ENCODE results near the gene MACROD2.
"Not testable (repeated sequence)": the region's sequence is repeated elsewhere in the genome, so short reads cannot be mapped to it uniquely, and the experiment has no call there.

MACROD2 gene

DNA sequence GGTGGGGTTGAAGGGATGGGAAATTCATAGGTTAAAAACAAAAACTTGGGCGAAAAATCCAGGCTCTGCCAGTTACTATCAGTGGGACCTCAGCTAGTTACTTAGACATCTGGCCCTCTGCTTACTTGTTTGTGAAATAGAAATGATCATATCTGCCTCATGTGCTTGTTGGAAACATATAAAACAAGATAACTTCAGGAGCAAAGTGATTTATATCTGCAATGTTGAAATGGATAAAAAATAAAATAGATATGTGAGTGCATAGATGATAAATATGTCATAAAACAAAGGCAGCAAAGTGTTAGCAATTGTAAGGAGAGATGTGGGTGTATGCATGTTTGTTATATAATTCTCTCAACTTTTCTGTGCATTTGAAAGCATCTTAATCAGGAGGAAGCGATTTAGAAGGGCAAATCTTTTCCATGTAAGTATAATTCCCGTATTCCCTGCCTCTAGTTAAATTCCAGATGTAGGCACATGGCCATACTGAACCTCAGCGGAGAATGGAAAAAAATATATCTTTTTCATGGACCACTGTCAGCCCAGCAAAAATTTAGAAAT lies 921.1 kb downstream of the MACROD2 start:
- DNase-seq (ENCODE audit: low spot score), result no peak

DNA sequence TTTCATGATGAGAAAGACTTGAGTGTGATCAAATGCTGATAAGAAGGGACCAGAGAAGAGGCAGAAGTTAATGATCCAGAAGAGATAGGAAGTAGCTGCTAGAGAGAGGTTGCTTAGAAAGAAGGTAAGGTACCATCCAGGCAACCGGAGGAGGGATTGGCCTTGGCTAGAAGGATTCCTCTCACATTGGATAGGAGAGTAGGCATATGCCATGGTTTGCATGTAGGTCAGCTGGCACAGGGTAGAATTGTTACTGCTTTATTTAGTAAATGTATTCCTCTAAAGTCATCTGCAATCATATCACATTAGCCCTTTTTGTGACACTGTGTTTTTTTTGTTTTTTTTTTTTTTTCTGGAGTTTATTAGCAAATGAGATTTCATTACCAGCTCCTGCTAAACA lies 923.0 kb downstream of the MACROD2 start:
- no peak for DNase-seq (ENCODE audit: low spot score)

DNA sequence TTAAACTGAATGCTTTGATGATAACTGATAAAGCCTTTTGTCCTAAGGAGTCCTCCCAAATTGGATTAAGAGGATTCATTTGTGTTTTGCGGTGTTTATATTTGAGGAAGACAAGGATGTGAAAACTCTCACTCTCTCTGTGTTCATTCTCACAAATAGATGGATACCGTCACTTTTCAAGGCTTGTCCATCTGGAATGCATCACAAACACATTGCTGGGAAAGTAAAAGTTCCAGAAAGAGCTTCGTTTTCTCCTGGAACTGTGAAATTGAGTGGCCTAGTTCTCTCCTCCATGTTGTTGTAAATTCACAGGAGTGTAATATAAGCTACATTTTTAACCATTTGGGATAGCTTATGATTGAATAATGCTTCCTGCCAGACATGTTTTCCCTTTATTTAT lies 923.7 kb downstream of the MACROD2 start:
- no peak for DNase-seq (ENCODE audit: low spot score)

DNA sequence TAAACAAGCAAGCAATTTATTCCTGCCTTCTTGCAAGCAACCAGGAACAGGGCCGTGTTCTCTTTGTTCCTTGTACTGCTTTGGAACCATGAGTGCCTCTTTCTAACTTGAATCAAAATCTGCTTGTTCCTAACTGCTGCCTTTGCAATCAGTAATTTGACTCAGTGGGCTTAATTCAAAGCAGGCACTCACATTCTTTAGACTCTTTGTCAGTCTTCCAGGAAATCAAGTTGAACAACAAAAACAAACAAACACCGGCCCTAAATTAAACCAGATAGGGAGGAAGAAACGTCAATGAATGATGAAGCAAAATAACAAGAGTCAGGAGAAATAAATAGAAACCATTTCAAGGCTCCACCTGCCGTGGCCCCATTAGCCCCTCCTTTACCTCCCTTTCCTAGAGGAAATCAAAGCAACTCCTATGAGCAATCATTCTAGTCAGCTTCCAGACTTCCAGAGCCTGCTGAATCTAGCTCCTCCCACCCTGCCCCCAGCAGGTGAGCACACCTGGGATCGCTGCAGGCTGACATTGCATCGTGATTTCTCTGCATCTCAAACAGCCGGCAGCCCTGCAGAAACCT lies 924.3 kb downstream of the MACROD2 start:
- peak; percentile 16 for DNase-seq (ENCODE audit: low spot score)

DNA sequence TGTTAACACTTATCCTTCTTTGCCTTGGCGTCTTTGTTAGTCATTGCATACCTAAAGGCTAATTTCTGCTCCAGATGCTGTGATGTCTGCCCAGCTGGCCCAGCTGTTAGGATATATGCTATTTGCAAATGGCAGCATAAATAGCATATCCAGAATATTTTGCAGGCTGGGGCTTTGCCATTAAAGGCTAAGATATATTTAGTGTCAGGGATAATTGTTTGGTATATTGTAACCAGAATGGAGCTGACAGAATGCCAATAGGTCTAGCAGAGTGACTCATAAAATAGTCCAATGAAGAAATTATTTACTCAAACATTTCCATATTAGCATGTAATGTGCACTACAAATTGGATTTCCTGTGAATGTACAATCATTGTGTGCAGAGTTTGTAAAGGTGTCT lies 926.2 kb downstream of the MACROD2 start:
- DNase-seq (ENCODE audit: low spot score), result no peak

DNA sequence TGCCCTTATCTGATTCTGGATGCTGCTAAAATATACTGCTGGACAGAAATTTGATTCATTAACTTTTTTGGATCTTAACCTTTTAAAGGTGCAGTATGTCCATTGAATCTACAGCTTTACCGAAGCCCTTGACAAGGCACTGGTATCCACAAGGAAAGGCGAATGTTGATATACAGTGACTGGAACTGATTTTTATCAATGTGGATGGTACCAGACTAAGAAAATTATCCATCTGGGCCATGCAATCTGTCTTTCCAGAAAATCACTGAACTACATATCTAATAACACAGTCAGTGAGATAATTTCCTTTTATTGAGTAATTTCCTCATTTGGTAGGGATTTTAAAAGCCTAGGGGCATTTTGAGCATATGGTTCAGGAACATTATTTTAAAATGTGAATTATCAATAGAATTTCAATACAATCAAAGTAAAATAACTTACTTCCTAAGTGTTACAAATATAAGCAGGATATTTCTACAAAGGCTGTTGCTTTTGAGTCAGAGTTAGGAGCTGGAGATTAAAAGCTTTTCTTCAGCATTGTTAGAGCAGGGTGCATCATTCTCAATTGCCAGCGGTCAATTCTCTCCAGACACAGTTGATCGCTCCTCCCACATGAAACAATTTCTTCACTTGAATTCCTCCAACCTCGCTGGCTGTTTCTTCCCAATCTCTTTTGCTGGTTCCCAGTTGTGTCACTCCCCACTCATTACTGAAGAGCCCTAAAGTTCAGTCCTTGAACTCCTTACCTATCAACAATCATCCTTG lies 927.4 kb downstream of the MACROD2 start:
- DNase-seq (ENCODE audit: low spot score), result no peak

DNA sequence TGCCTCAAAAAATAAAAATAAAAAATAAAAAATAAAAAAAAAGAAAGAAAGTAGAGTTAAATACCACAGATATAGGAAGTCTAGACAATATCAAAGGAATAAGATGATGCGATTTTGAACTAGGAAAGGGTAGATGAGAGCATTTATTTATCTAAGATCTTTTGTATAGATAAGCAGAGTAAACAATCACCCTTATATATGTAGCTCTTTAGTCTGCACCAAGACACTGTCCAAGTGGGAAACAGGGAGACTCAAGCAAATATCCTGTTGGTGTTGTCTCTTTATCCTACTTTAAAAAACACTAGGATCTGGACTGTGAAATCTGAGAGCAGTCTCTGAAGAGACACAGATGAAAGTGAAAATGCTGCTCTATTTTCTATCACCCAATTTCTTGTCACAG lies 929.1 kb downstream of the MACROD2 start:
- DNase-seq (ENCODE audit: low spot score), result no peak

DNA sequence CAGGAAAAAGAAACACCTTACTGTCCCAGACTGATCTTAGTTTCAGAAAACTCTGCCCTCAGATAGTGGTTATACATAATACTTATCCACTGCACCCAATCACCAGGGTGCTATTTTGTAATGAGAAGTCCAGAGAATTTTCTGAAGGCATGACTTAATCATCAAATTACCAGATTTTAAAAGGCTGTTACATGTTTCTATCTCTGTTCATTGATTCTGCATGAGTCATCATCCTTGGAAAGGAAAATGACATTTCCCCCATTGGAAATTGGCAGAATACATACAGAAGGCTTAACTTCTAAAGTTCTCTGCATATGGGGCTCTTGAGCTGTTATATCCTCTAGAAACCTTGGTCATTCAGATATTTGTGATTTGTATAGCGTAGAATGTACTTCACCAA lies 930.0 kb downstream of the MACROD2 start:
- peak; percentile 39 for DNase-seq (ENCODE audit: low spot score)

DNA sequence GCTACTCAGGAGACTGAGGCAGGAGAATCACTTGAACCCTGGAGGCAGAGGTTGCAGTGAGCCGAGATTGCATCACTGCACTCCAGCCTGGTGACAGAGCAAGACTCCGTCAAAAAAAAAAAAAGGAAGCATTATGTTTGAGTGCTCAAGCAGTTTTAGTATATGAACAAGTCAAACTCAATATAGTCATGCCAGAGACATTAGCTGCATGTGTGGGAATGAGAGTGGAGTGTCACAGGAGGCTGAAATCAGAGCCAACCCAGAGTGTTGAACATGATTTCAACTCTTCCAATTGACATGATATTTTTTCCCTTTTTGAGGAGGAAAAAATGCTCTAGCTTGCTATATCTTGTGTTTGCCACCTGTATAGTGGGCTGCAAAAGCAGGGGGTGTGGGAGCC lies 931.1 kb downstream of the MACROD2 start:
- not testable (repeated sequence) for DNase-seq (ENCODE audit: low spot score)

DNA sequence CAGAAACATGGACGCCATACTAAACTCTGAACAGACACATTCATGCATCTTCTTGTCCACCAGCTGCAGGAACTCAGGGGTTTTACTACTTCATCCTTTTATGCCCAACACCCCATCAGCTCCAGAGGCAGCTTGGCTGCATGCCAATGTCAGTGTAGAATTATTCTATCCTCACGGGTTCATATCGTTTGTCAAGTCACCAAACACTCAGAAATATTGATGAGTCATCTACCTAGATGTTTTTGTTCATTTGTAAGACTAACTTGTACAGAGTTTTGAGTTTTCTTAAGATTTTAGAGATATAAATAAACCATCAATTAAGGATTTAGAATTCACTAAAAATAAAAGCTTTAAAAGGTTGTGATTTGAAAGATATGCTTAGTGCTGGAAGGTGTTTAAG lies 932.8 kb downstream of the MACROD2 start:
- no peak for DNase-seq (ENCODE audit: low spot score)

DNA sequence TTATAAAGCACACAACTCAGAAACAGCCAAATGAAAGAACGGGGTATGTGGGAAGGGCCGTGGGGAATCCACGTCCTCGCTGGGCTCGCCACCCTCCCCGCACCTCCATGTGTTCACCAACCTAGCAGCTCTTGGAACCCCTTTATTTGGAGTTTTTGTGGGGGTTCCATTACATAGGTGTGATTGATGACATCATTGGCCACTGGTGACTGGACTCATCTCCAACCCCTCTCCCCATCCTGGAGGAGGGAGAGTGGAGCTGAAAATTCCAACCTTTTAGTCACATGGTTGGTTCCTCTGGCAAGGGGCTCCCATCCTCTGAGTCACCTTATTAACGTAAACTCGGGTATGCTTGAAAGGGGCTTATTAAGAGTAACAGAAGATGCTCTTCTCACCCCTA lies 934.1 kb downstream of the MACROD2 start:
- DNase-seq (ENCODE audit: low spot score), result no peak

DNA sequence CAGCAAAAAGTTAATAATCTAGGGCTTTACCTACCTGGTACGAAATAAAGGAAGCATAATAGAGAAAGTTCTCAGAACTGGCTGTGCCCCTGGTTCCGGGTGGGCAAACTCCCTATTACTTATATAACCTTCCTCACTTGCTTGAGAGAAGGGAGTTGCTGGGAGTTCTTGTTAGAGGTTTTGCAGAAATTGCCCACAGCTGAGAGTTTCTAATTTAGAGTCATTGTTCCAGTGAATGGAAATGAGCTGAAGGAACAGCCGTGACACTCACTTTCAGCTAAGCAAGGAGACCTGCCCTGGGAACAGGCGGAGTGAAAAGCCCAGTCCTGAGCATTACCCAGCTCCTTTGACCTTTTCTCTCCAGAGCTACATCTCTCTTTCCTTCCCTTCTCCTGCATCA lies 936.7 kb downstream of the MACROD2 start:
- no peak for DNase-seq (ENCODE audit: low spot score)

DNA sequence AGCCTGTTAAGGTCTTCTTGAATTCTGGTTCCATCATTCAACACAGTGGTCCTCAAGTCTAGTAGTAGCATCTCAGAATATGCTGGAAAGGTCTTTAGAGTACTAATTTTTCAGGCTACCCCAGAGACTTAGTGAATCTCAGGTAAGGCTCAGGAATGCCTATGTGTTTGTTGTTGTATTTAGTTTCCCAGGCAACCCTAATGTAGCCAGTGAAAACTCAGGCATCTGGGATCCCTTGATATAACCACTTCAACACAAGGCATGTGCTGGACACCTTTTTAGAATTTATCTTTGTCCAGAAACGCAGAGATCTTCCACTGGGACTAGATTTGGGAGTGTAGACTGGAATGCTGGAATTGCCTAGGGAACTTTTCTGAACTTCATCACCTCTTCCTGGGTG lies 940.0 kb downstream of the MACROD2 start:
- DNase-seq (ENCODE audit: low spot score), result no peak

DNA sequence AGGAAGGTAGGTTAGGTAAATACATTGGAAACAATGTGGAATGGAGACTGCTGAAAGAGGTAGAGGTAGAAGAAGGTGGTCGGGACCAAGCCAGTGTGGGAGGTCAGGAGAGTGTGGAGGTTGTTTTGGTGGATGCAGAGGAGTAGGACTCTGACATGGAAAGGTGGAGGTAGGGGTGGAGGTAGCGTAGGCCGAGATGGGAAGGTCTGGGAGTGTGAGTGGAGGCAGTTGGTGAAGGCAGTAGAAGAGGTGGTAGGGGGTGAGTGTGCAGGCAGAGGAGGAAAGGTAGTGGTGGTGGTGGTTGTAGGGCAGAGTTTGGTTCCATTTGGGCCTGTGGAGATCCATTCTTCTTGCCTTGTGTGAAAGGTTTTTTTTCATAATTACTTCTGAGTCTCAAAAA lies 941.7 kb downstream of the MACROD2 start:
- DNase-seq (ENCODE audit: low spot score), result no peak

DNA sequence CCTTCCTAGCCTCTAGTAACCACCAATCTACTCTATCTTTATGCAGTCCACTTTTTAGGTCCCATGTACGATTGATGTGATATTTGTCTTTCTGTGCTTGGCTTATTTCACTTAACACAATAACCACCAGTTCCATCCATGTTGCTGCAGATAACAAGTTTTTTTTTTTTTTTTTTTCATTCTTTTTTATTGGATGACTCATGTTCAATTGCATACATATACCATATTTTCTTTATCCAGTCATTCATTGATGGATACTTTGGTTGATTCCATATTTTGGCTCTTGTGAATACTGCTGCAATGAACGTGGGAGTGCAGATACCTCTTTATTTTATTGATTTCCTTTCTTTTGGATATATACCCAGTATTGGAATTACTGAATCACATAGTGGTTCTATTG lies 942.5 kb downstream of the MACROD2 start:
- DNase-seq (ENCODE audit: low spot score), result no peak

DNA sequence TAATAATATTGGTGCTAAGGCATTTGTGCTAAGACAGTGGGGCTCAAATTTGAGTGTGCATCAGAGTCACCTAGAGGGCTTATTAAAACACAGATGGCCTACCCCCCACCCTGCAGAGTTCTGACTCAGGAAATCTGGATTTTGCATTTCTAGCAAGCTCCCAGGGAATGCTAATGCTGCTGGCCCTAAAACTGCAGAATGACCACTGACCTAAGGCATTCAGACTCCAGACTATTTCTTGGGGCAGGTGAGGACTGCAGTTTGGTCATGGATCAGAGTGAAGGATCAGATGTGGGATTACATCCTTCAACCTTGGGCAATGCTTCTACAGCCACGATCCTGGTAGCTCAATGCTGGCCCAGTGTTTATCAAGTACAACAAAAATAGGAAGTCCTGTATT lies 952.2 kb downstream of the MACROD2 start:
- DNase-seq (ENCODE audit: low spot score), result no peak

DNA sequence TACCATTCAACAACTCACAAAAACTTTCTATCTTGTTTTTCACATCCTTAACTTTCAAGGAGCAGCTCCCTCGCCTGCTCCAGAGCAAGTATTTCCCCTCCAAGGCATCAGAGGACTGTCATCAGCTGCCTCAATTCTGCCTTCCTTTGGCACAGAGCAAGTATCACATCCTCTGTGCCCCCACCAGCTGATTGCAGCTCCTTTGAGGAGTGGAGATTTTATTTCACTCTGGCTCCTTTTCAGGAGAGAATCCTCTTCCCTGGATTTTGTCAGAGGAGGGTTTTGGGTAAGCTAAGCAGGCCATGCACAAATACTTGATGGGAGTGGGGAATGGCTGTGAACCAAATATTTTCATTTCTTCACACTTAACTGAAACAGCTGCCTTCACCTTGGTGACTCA lies 952.6 kb downstream of the MACROD2 start:
- DNase-seq (ENCODE audit: low spot score), result no peak

DNA sequence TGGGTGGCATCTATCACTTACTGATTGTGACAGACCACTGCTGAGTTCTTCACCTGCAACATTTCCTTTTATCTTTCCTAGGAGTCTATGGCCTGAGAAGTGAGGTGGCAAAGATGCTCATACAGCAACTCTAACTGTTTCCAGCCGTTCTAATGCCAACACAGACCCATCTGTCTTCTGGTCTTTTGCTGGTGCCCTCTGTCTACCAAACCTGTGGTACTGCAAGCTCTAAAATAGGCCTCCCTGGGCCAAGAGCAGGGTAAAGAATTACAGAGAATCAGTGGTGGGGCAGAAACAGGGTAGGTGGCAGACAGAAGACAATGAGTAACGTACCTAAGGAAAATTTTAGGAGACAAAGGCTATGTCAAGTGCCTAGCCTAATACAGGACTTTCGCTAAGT lies 953.1 kb downstream of the MACROD2 start:
- no peak for DNase-seq (ENCODE audit: low spot score)

DNA sequence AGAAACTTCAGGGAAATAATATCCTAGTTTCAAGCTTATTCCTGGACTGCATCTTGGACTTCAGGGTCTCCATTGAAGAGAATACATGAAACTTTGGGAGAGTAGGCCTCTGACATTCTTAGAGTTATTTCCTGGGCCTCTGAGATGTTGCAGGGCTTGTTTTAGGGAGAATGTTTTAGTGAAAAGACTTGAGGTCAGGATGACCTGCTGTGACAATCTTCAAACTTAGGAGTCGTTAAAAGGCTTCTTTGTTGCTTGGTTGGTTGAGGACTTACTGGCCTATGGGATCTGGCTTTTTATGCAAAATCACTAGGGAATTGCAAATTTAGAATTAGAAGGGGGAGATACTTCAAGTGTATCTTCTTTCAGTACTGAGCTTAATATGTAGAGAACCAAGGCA lies 955.3 kb downstream of the MACROD2 start:
- no peak for DNase-seq (ENCODE audit: low spot score)

DNA sequence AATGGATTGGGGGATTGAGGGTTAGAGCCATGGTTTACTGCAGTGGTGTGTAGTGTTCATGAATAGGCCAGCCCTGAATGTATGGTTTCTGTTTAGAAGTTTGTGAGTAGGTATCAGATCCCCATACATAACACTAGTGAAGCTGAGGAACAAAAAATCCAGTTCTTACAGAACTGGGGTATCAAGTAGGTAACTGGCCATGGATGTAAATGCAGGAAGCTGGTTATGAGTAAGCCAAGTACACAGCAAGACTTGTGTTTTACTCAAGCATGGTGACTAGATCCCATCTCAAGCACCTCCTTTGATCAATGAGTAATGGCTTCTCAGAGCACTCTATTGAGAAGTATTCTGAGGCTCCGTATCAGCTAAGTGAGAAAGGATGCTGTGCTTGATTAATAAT lies 955.8 kb downstream of the MACROD2 start:
- DNase-seq (ENCODE audit: low spot score), result no peak

DNA sequence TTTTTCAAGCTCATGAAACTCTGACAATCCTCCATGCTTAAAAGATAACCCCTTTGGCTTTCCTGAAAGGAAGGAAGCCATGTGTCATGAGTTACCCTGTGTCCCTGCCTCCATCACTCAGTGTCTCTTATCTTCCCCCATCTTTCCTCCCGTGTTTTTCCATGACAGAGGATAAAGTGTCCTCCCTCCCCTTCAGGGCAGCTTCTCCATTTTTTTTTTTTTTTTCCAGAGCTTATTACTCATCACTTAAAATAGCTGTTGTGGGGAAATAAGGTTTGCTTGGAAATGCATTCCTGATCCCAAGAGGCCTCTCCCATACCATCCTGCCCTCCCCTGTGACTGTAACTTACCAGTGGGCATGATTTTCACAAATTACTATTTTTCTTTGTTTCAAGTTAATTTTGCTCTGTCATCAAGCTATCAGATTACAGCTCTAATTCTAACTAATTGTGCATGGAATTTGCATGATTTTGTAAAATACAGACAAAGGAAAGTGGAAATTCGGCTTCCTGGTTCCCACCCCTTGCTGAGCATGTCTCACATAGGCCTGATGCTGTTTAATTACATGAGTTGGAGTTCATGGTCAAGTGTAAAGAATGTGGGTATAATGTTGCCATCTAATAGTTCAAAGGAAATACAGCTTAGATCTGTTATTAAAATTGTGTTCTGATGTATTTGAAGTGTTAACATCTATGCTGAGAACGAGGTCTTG lies 956.5 kb downstream of the MACROD2 start:
- peak; percentile 88 for DNase-seq (ENCODE audit: low spot score)

DNA sequence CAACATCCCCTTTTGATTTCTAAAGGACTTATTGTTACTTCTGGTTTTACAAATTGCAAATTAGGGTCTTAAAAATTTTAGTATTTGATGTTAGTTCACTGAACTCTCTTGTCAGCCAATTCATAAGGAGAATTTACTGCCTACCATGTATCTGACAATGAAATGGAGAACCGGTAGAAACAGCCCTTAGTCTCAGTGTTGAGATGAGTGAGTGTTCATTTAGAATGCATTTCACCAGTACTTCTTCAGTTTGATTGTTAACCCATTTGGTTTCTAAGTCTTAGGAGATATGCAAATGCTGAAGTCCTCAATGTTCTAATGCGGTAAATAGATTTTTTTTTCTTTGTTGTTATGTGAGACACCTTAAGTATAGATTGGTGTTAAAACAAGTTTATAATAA lies 958.4 kb downstream of the MACROD2 start:
- no peak for DNase-seq (ENCODE audit: low spot score)

DNA sequence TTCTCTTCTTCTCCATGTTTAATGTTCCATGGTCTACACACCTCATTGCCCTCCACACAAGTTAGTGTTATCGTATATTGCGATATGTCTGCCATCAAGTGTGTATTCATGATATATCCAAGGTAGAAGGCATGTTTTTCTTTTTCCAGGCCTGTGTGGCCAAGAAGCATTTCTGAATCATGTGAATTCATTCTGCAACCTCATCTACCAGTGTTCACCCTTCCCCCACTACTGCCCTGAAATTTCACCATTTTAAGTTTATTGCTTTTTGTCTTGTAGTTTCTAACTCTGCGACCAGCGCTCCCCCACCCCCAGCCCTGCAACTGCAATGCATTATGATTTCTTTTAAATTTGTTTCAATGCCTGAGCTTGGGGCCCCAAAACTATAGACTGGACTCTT lies 960.1 kb downstream of the MACROD2 start:
- no peak for DNase-seq (ENCODE audit: low spot score)
